GM19467 (cell line): ENCODE data around the gene OPN4.

Experiments used
- ATAC-seq: cut with Tn5 transposase; IDR thresholded peaks from one replicate; pipeline ENCODE4 v1.9.1; 2021; ENCODE audit warnings: mild to moderate bottlenecking, moderate library complexity; ENCODE audit not compliant: unreplicated experiment

Gene OPN4

GRCh38 chr10:86646933-86647332, 7.4 kb upstream of the OPN4 start:
- no peak for ATAC-seq

- no peak for ATAC-seq
Measured at GRCh38 chr10:86647773-86648703, 6.3 kb upstream of the OPN4 start.

GRCh38 chr10:86648704-86649427, 5.5 kb upstream of the OPN4 start:
- ATAC-seq = no peak

- ATAC-seq = no peak
Measured at GRCh38 chr10:86649471-86650150, 4.7 kb upstream of the OPN4 start.

GRCh38 chr10:86650151-86650550, 4.2 kb upstream of the OPN4 start:
- ATAC-seq = no peak

GRCh38 chr10:86651021-86651471, 3.3 kb upstream of the OPN4 start:
- ATAC-seq = no peak

GRCh38 chr10:86651631-86652331, 2.6 kb upstream of the OPN4 start:
- no peak for ATAC-seq

GRCh38 chr10:86652361-86653202, 1.8 kb upstream of the OPN4 start:
- no peak for ATAC-seq

- no peak for ATAC-seq
Measured at GRCh38 chr10:86653379-86653778, 968 bp upstream of the OPN4 start.

GRCh38 chr10:86653987-86654386, 360 bp upstream of the OPN4 start:
- no peak for ATAC-seq

- no peak for ATAC-seq
Measured at GRCh38 chr10:86655173-86655540, 810 bp downstream of the OPN4 start.

- no peak for ATAC-seq
Measured at GRCh38 chr10:86655596-86655995, 1.2 kb downstream of the OPN4 start.

GRCh38 chr10:86657011-86657395, 2.7 kb downstream of the OPN4 start:
- ATAC-seq = no peak

GRCh38 chr10:86657396-86658011, 3.2 kb downstream of the OPN4 start:
- no peak for ATAC-seq

- ATAC-seq = no peak
Measured at GRCh38 chr10:86658261-86658741, 4.0 kb downstream of the OPN4 start.

GRCh38 chr10:86658751-86659150, 4.4 kb downstream of the OPN4 start:
- no peak for ATAC-seq

GRCh38 chr10:86659161-86659691, 4.9 kb downstream of the OPN4 start:
- no peak for ATAC-seq

- ATAC-seq = no peak
Measured at GRCh38 chr10:86659721-86660453, 5.5 kb downstream of the OPN4 start.
